ENCODE data around the gene SATB1. TPM values are rescaled to one million over a fixed set of nuclear protein-coding genes. Genes with fewer than 3 reads are reported as not detected.

Gene SATB1
- total RNA-seq, 4 donors from 2014 or later, result 24.4 to 47.9 (median 37.2) TPM

DNA sequence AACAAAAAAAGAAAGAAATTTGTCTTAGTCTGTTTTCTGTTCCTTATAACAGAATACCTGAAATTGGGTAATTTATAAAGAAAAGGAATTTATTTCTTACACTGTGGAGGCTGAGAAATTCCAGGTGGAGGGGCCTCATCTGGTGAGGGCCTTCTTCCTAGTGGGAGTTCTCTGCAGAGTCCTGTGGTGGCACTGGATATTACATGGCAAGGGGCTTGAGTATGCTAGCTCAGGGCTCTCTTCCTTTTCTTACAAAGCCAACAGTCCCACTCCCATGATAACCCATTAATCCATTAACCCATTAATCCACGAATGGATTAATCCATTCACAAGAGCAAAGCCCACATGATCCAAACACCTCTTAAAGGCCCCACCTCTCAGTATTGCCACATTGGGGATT is 2.9 kb upstream of the SATB1 start:
- TF ChIP-seq, protein P1, sequence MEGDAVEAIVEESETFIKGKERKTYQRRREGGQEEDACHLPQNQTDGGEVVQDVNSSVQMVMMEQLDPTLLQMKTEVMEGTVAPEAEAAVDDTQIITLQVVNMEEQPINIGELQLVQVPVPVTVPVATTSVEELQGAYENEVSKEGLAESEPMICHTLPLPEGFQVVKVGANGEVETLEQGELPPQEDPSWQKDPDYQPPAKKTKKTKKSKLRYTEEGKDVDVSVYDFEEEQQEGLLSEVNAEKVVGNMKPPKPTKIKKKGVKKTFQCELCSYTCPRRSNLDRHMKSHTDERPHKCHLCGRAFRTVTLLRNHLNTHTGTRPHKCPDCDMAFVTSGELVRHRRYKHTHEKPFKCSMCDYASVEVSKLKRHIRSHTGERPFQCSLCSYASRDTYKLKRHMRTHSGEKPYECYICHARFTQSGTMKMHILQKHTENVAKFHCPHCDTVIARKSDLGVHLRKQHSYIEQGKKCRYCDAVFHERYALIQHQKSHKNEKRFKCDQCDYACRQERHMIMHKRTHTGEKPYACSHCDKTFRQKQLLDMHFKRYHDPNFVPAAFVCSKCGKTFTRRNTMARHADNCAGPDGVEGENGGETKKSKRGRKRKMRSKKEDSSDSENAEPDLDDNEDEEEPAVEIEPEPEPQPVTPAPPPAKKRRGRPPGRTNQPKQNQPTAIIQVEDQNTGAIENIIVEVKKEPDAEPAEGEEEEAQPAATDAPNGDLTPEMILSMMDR (IDR thresholded peaks at IDR 0.05; ENCODE audit: low read depth), result no peak

DNA sequence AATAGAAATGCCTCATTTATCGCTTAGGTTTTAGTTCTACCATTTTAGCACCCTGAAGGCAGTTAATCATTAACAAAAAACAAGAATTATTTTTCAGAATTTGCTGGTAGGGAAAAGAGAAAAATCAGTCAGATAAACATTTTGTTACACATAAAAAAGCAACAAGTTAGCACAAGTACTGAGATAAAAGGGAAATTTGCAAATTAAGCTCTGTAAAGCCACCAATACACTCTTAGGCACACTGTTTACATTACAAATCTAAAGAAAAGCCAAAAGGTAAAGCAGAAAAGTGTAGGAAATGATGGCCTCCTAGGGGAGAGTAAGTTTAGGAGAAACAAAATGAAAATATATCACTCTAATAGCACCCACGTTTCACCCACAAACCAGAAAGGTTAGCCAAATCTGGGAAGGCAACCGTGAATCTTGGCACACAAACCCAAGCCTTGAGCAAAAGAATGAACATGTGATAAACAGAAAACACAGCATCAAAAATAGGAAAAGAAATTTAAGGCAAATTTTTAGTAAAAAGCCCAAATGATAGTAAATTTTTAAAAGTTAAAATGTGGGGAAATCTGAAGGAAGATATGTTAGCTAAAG is 1.6 kb upstream of the SATB1 start:
- TF ChIP-seq, protein P1 (IDR thresholded peaks at IDR 0.05; ENCODE audit: low read depth), result no peak

DNA sequence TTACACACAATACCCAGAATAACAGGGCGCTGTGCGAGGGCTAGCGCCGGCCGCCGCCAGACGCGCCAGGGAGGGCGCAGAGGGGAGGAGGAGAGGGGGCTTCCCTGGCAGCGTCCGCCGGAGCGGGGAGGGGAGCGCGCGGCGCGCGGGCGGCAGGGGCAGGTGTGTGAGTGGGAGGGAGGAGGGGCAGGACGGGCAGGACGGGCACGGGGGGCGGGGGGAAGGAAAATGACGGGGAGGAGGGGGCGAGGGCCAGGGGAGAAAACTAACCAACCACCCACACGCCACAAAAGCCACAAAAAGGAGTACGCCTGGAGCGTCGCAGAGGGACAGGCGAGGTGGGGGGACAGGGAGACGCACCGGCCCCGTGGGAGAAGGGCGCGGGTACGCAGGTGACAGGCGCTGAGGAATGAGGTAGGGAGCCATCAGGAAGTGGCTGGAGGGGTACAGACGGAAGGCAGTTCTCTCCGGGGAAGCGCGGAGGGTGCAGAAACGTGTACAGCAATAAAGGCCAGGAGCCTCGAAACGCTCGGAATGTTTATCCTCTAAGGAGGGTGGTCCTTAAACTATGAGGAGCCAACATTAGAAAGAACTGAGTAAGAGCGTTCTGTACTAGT is 610 bp upstream of the SATB1 start:
- TF ChIP-seq, protein P1 (IDR thresholded peaks at IDR 0.05; ENCODE audit: low read depth), result no peak

DNA sequence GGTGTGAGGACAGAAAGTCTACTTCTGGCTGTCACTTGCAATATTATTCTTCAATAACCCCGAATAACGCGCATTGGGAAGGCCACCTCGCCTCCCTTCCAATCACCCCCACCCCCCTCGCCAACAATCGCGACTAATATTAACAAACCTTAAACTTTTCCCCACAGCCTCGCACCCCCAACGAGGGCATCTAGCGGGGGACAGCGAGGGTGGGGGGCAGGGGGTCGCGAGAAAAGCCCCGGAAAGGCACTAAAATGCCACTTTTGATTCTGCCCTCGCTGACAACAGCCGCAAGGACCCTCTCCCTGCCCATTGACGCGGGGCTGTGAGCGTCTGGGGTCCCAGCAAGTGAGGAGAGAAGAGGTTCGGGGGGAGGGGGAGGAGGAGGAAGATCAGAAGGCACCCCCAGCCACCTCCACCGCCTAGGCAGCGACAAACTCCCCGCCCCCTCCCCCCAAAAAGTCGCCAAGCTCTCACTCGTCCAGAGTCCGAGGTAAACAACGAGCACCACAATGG is 868 bp downstream of the SATB1 start:
- TF ChIP-seq, protein P1 (IDR thresholded peaks at IDR 0.05; ENCODE audit: low read depth), result no peak

DNA sequence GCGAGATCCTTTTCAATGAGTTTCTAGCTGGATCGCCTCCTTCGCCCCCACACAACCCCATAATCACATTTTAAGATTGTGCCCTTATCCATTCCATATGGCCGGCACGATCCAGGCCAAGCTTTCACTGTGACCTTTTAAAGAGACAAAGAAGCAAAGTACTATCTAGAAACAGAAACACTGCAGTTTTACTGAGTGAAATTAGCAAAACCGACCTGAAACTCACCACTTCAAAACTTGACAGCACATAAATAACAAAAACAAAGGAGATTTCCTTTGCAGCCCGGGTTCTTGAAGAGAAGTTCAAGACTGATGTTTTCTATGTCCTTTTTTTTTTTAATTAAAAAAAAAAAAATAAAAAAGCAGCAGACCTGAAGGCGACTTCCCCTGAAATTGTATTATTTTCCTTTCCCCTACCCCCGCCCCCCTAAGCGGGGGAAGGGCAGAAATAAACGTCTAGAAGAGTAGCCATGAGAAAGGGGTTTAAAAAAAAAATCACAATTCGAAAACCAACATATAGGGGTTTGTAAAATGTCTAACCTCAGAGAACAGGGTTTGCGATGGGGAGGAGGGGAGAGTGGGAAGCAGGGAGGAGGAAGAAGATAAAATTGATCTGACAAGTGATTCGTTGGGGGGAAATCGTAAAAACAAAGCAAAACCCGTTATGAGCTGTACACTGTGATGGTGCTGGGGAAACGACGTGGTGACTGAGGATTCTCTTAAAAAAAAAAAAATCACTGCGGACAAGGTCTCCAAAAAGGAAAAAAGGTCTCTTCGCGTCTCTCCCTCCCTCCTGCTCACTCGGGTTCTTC is 1.5 kb downstream of the SATB1 start:
- TF ChIP-seq, protein P1 (IDR thresholded peaks at IDR 0.05; ENCODE audit: low read depth), result no peak

DNA sequence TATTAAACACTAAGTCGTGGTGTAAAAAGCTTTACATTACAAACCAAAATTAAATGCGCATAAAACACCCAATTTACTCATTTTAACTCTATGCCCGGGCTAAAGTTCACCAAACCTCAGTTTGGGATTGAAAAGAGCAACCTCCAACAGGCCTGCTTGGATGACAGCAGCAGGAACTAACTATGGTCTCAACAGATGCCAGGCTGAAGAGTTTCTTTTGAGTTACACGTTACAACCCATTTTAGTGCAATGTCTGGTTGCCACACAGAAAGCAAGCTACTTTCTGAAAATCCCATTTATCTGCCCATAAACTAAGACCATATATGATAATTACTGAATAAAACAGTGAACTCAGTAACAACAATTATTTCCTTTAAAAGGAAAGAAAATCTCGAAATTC is 2.2 kb downstream of the SATB1 start:
- TF ChIP-seq, protein P1 (IDR thresholded peaks at IDR 0.05; ENCODE audit: low read depth), result no peak

DNA sequence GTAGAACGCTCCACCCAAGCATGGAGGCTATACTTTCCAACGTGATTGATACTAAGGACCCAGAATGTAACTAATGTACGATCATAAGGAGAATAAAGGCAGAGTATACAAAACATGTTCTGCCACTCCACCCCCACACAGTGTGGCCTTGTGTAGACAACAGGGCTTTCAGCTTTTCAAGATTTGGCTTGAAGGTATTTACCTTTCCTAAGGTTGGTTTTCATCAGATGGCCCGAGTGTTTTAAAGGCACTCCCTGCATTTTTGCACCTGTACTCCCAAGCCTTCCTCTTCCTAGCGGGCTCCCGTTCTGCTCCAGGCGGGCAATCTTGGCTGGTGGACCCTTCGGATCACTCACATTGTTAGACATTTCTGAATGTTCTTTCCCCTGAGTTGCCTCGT is 4.6 kb downstream of the SATB1 start:
- TF ChIP-seq, protein P1 (IDR thresholded peaks at IDR 0.05; ENCODE audit: low read depth), result no peak

Data from subcutaneous adipose tissue (tissue), 4 donors.